GM21786 (cell line): ENCODE measurements around the gene SORCS3.

Experiments used
- ATAC-seq: cut with Tn5 transposase; IDR thresholded peaks from one replicate; pipeline ENCODE4 v1.9.1; 2021; ENCODE audit not compliant: unreplicated experiment

SORCS3 gene

DNA sequence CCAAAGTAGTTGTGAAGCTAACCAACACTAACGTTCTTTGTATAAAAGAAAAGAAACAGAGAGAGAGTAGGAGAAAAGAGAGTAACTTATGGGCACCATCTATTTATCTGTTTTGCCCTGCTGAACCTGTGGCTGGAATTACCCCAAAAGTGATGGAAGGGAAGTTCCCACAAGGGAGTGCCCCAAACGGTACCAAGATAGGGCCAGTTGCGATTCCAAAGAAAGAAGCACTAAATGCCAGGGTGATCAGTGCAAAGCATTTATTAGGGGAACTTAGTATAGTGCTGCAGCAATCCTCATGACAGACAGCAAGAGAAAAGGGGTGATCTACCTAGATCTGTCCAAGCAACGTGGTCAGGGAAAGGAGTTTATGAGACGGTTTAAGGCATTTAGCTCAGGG, 190.2 kb downstream of the SORCS3 start:
- no peak for ATAC-seq

DNA sequence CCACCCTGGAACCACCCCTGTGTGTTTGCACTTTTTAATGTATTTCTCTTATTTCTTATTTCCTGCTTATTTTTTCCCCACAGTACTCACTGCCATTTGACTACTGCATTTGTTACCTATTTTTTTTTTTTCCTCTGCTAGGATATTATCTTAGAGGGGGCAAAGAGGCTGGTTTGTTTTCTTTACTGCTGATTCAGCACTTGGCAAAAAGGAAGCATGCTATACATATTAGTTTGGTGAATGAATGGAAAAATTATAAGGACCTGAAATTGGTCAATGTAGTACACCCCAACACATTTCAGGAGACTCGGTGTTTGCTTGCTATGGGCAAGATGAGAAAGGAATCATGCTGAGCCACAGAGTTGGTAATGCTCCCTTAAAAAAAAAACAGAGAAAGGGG, 193.5 kb downstream of the SORCS3 start:
- no peak for ATAC-seq

DNA sequence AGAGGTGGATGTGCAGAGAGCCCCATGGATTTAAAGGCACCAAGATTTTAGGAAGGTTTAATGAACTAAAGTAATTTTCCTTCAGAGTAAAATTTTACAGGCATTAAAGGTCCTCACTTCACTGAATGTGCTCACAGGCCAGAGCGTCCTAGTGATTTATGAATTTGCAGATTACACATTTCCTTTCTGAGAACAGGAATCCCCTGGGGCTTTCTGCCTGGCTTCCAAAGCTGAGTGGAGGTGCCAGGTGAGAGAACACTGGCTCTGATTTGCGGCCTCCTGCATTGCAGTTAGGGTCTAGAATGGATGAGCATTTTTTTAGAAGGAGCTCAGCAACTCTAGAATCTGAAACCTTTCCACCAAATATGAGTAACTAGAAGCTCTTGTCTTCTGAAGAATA, 194.3 kb downstream of the SORCS3 start:
- peak; percentile 46 for ATAC-seq

DNA sequence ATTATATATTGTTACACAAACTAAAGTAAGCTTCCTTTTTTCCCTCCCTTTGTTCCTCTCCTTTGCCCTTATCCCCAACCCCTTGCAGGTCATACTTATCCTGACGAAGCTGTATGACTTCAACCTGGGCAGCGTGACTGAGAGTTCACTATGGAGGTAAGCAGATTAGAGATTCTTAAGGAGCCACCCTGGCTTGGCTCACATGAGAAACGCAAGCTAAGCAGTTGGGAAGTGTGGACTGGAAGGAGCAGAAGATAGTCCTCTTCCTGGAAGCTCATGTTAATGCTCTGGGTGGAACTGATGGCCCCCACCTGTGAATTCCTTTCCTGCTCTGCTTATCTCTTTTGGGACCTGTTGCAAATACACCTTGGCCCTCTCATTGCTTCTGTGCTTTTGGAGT, 201.6 kb downstream of the SORCS3 start:
- no peak for ATAC-seq

DNA sequence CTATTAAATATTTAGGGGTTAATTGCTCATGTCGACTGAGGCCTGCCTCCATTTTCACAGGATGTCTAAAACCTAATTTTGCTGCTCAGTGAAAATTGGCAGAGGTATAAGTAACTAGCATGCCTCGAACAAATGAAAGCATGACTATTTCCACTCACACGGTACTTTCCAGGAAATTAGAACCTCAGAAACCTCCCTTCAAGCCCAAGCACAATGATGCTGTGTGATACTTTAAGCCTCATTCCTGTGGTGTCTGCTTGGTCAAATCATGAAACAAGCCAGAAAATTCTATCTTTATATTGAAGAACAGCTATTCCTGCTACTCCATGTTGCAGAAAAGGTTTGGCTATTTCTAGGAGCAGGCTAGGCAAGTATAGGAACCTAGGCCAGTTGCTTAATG, 203.0 kb downstream of the SORCS3 start:
- no peak for ATAC-seq

DNA sequence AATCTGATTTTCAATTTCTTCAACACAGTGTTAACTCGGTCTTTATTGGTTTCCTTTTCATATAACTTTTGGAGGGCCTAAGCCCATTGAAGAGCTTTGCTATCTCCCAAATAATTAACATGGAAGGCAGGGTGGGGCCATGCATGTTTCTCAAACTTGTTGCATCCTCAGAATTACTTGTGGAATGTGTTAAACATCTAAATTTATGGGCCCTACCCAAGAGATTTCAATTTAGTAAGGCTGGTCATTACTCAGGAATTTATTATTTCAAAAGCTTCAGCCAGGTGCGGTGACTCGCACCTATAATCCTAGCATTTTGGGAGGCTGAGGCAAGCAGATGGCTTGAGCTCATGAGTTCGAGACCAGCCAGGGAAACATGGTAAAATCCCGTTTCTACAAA, 208.9 kb downstream of the SORCS3 start:
- ATAC-seq, result no peak

DNA sequence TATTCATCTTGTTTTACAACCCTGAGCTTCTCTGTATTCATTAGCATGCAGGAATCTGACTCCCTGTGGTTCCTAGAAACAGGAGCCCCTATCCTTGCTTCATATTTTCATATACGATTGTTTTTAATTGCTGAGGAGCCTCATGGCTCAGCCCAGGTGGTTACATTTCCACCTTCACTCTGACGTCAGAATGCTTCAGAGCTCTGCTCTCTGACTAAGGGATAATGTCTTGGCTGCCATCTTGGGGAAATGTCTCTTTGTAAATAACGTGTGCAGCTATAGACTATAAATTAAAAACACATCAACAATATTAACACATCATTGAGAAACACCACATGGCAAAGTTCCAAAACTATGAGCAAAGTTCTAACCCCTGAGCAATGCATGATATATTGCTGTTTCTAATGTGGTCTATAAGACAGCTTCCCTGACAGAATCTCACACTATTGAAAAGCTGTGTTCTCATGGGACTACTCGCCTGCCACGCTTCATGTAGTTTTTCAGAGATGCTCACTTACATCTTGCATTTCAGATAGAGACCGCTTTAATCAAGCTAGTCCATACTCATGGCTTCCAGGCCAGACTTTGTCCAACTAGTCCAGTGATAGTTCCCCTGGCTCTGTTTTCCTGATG, 227.0 kb downstream of the SORCS3 start:
- ATAC-seq, result no peak

DNA sequence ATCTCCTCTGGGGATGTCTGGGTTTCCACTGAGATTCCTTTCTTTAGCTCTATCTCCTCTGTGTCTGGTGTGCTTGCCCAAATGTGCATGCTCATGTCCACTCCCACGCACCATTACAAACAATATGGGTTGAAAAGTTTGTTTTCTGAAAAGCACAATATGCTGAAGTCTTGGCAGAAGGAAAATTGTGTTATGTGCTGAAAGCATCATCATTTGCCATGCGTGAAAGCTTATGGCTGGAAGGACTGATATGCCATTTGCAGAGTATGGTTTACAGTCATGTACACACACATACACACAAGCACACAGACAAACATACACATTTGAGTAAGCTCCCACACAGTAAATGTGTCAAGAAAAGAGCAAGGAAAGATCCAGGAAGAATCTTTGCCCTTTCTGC, 231.6 kb downstream of the SORCS3 start:
- no peak for ATAC-seq

DNA sequence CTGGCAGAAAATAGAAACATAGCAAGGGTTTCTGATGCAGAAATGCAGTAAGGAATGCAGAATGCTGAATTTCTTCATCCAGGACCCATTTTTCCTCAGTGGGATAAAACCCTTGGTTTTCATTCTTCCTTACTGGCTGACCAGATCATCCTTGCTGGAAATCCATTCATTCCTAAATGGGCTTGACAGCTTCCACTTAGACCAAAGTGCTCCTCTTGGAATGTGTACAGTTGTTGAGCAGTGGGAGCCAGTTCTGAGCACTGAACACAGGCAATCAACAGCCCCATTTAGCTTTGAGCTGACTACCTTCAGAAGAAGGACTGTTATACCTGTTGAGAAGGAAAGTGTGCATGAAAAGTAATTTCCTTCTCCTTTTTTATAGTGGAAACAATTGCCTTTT, 232.1 kb downstream of the SORCS3 start:
- ATAC-seq, result no peak

DNA sequence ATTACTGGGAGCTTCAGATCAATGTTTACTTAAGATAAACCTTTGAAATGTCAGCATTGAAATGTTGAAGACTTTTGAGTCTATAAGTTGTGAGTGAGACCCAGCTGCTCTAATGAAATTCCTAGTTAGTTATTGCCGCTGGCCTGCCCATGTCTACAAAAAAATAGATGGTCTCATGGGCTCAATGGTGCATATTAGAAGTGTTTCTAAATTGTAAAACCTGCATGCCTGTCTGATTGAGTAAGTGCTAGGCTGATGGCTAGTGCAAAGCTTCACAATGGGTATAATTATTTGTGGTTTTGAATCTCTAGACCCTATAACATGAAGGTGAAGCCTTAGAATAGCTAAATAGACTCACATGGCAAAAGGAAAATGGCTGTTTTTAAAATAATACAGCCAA, 234.5 kb downstream of the SORCS3 start:
- ATAC-seq, result no peak

DNA sequence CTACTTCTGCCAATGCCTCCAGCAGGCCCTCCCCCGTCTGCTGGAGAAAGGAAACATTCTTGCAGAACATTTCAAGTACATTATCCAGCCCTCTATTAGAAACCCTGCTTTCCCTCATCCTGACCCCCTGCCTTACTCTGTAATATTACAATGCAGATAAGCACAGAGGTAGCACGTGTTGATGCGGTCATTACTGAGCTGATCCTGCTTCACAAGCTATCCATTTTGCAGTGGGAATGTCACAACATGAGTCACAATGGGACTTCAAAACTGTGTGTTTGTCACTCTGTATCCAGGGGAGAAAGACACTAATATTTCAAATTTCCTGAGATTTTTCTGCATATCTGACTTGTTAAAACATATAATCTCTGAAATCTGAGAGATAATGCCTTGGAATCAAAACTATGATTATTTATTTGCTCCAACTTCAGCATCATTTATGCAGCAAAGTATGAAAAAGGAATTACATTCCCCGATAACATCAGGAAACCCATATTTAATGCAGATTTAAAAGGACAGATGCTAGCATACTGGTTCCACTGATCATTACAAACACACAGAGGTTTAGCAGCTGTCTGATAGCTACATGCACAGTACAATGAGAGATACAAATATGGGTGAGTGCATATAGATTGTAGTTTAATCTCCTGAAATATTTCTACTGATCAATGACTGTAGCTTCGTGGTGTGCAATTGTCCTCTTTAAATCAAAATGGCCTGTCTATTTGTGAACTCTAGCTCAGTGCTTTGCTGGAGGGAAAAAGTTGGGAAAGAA, 239.7 kb downstream of the SORCS3 start:
- no peak for ATAC-seq

DNA sequence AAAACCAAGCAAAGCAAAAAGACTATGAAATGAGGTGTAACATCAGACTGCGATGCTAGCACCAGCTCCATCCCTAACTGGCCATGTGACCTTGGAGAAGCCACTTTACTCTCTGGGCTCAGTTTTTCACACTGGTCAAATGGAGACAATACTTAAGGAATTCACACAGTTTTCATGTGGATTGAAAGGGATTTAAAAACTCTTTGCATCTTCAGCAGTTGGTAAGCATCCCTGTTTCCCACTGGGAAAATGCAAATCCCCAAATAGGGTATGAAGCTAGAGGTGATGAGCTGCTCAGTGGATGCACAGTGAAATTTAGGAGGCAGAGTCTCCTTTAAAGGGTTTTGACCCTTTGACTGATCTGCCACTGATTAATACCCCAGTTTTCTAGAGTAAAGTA, 240.7 kb downstream of the SORCS3 start:
- no peak for ATAC-seq

DNA sequence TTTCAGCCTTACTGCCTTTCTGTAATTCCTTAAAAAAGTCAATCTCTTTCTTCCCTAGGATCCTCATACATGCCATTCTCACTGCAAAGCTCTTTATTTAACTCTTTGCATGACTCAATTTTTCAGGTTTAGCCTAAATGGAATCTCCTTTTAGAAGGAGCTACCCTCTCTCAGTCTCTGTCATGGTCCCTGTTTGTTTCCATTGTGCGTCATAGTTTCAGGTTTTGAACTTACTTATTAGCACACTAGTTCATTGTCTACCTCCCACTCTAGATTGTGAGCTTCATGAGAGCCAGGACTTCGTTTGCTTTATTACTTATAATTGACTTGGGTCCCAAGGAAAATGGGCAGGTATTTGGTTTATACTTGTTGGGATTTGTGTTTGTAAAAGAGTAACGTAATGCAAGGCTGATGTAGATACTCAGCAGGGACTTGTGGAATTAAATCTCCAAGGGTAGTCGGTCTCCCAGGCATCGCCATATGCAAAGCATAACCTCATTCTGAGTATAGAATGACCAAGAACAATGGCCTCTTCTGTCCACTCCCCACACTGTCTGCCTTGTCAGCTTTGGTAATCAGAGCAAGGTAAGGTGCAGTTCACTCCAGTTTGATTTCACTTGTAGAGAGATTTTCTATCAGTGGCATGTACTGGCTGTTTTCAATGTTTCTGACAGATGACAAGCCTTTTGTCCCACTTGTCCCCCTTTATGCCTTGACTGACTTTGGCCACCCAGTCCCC, 252.0 kb downstream of the SORCS3 start:
- ATAC-seq, result no peak

DNA sequence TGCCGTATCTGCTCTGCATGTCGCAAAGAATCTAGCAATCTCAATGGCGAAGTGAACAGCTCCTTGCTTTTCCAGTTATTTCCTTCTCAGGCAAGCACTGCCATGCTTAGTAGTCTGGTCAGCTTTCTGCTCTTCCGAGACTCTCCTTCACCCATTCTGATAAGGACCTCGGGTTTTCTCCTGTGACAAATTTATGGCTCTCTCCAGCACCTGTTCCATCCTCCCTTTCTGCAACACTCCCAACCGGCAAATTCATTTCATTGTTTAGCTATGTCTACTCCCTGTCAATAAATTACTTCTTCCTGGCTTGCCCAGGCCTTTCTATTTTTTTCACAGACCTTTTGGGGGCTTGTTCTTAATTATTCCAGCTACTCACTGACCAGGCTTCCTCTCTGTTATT, 252.6 kb downstream of the SORCS3 start:
- ATAC-seq, result no peak

DNA sequence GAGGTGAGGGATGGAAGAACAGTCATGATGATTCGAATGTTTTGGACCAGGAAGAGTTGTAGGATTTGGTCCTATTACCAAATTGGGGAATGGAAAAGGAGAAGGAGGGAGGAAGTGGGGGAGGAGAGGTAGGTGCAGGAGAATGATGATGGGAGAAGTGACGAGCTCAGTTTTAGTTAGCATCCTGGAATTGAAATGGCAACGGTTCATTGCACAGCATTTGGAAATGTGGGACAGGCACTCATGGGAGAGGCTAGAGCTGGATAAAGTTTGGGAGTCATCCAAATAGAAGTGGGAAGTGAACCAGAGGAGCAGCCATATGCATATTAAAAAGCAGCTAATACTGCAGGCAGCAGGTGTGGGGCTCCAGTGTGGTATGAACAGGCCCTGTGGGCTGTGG, 253.6 kb downstream of the SORCS3 start:
- ATAC-seq, result no peak

DNA sequence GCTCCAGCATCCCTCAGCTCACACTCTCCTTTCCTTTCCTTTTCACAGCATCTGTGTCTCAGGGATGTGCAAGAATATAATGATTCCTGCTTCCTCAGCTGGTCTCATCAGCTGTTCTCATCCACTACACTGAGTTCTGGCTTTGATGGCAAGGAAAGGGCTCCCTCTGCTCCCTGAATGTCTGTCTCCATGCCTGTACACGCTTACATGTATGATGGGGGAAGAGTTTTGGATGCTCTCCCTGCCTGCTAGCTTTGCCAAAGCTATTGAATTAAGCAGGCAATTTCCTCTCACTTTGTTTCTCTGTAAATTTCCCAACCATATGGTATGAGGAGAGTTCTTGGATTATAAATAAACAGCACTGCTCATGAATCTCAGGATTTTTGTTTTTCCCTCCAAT, 254.5 kb downstream of the SORCS3 start:
- ATAC-seq, result no peak

DNA sequence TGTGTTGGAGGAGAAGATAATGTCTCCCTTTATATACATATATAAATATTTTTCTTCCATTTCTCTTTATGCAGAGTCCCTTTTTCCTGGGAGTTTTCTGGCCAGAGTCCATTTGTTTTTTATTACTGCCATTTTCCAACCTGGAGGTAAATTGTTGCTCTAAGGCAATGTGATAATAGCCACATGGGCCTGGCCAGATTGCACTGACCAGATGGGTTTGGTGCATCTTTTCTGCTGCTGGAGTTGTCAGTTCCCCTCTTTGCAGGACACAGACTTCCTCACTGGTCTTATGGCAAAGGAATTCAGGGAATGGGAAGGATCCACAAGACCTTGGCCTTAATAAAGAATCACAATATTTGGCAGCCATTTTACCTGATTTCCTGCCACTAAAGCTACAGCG, 254.9 kb downstream of the SORCS3 start:
- no peak for ATAC-seq

DNA sequence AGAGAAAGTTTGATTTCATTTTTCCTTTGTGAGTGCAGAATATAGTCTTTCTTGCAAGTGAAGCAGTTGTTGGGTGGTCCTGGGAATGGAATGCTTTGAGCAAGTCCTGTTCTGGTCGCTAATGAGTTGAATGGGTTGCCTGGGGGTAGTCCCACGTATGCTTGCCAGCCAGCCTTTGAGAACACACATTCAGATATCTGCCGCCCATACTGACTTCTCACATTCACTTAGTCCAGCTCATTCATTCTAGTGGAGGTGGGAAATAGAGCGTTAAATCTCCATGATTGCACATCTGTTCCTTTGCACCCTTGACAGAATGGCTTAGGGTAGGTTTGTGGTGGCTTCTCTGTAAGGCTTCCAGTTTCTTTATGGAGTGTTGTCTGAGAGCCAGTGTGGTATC, 256.6 kb downstream of the SORCS3 start:
- no peak for ATAC-seq

DNA sequence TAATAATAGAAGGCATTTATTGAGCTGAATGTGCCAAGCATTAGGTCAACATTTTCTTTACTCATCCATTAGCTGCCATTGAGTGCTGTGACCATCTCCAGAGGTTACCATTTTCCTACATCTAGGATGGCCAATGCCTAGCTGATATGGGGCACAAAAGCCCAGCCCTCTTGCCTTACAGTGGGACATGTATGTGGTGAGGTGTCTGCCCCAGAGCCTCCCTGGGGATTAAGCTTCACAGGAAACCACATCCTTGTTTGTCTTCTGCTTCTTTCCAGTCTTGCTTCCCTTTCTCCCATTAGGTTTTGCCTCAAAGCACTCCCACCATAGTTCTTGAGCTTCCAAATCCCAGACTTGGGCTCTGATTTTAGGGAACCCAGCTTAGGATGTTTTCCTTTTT, 258.7 kb downstream of the SORCS3 start:
- no peak for ATAC-seq

DNA sequence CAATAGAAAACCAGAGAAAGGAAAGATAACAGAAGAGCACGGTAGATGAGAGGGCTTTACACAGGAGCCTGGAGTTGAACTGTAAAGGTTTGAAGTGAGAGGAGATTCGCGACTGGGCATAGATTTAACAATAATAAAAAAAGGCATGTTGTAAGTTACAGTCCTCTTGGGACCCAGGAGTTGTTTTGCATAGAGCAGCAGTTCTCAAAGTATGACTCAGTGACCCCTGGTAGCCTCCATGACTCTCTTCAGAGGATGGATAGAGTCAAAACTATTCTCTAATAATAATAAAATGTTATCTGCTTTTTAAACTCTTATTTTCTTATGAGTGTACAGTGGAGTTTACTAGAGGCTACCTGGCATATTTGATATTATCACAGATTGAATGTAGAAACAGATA, 262.3 kb downstream of the SORCS3 start:
- no peak for ATAC-seq

DNA sequence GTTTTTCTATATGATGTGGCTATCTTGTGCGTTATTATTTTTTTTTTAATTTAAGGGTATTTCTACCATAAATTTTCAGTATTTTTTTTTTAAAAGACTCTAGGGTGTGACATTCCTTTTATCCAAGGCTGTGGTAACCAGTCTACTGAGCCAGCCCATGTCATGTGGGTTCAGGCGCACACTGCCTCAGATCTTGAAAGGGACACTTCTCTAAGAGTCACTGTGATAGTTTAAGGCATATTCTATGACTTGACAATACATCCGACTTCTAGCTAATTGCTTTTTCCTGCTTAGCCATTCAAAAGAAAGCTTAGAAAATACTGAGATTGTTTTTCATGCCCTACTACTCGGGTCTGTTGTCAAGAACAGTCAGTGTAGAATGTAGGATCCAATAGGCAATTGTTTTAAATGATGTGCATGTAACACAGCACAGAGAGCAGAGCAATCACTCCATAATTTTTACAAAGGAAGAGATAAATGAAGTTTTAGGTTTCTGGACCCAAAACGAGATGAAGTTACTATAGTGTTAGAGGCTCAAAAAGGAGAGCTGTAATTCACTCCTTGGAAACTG, 263.7 kb downstream of the SORCS3 start:
- no peak for ATAC-seq

DNA sequence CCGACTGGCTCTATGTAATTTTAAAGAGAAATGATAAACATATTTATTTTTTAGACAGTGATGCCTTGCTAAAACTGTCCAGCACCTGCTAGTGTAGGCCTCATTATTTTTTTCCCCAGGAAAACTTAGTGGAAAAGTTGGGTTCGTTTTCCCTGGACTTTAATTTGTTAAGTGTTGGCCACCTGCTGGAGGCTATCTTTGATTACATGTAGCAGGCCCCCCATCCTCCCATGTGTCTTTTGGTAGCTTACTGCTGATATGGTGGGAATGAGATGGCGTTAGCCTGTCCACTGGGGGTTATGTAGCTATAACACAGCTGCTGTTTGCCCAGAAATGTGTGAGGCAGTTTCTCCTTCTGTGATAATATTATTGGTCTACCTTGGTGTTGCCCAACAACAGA, 265.0 kb downstream of the SORCS3 start:
- no peak for ATAC-seq
